Activated CD8-positive, alpha-beta T cell treated with anti-CD3 and anti-CD28 coated beads, Interleukin-2, amount 10 ng/mL, durations not matched to agents 7 days and 5 days (primary cell): Measurements from ENCODE around the gene EIF1. TPM values are rescaled to one million over a fixed set of nuclear protein-coding genes. Genes with fewer than 3 reads are reported as not detected.
"Not testable (repeated sequence)": the region's sequence is repeated elsewhere in the genome, so short reads cannot be mapped to it uniquely, and the experiment has no call there.

Experiments
- ATAC-seq: fragments of 150-1000 bp; cut with Tn5 transposase; one replicate; pipeline ENCODE4 v1.10.0; 2021; ENCODE audit warnings: moderate library complexity
- CTCF ChIA-PET: fragments of 350-600 bp; sonication (Branson Sonifier 250); formaldehyde crosslinking; loops from one replicate; lab custom pipeline; 2021; ENCODE audit warnings: antibody characterized with exemption; lab: Charles Lee
- POLR2A ChIA-PET: fragments of 350-600 bp; sonication (Branson Sonifier 250); formaldehyde crosslinking; loops from one replicate; lab custom pipeline; 2021; ENCODE audit warnings: antibody characterized with exemption; lab: Charles Lee
- DNase-seq: peaks from one replicate; pipeline ENCODE4 v3.0.0-alpha.2; 2020
- H3K27ac Mint-ChIP-seq: one replicate; pipeline ENCODE4 v1.8.0; 2021; ENCODE audit warnings: mild to moderate bottlenecking, mixed read lengths
- H3K27me3 Mint-ChIP-seq: one replicate; pipeline ENCODE4 v1.8.0; 2021; ENCODE audit warnings: low read depth, mixed read lengths
- H3K36me3 Mint-ChIP-seq: one replicate; pipeline ENCODE4 v1.8.0; 2021; ENCODE audit warnings: low read depth, mixed read lengths
- H3K4me1 Mint-ChIP-seq: one replicate; pipeline ENCODE4 v1.8.0; 2021; ENCODE audit warnings: low read depth, mixed read lengths
- H3K4me3 Mint-ChIP-seq: one replicate; pipeline ENCODE4 v1.8.0; 2021; ENCODE audit warnings: mild to moderate bottlenecking, mixed read lengths
- H3K9me3 Mint-ChIP-seq: one replicate; pipeline ENCODE4 v1.8.0; 2022; ENCODE audit warnings: mixed read lengths; ENCODE audit not compliant: insufficient read depth
- total RNA-seq, 2 experiments: library from RNA; stranded (reverse); gene quantifications; one replicate each; pipeline ENCODE4 v1.2.3, GENCODE V29; 2021

The EIF1 gene
- total RNA-seq, 2 experiments from 2014 or later = 661 to 670 TPM

GRCh38 chr17:41692722-41693521 lies 4.2 kb downstream of the EIF1 start:
- no peak for ATAC-seq
- Mint-ChIP-seq H3K4me1 (peaks cover 41% of the 10 kb centered on the region), H3K4me3 (peak overlapping the region; percentile 22)

GRCh38 chr17:41695134-41695661 lies 6.5 kb downstream of the EIF1 start:
- ChIA-PET POLR2A (interaction anchor here (0.8 kb wide), 1 partner anchor 16 kb away, joined by 3 read pairs; no protein-coding TSS in a partner anchor), CTCF (interaction anchor here (1.1 to 13.3 kb wide), 16 partner anchors 10 to 876 kb away, joined by 3 to 266 read pairs (median 6); partner anchors contain the start of genes JUP and ODAD4)
- Mint-ChIP-seq H3K27ac (peak overlapping the region; percentile 39), H3K27me3 (no peaks in the 10 kb centered on the region), H3K9me3 (no peaks in the 10 kb centered on the region), H3K36me3 (peaks cover 48% of the 10 kb centered on the region), H3K4me1 (peaks cover 38% of the 10 kb centered on the region), H3K4me3 (no peak overlapping the region)
- DNase-seq = no peak
- ATAC-seq = no peak

More at GRCh38 chr17:41692722-41693521, 4.2 kb downstream of the EIF1 start:
- Mint-ChIP-seq H3K36me3 (peaks cover 63% of the 10 kb centered on the region), H3K9me3 (no peaks in the 10 kb centered on the region), H3K27me3 (no peaks in the 10 kb centered on the region), H3K27ac (peak overlapping the region; percentile 39)
- no peak for DNase-seq
- ChIA-PET CTCF (interaction anchor here (3.3 to 13.3 kb wide), 3 partner anchors 13 to 27 kb away, joined by 45 to 266 read pairs (median 147); no protein-coding TSS in a partner anchor), POLR2A (interaction anchor here (0.6 to 5.5 kb wide), 9 partner anchors 9 to 419 kb away, joined by 3 to 303 read pairs (median 3); partner anchors contain the start of genes DHX58 and KLHL11)

GRCh38 chr17:41695954-41696757 lies 7.5 kb downstream of the EIF1 start:
- Mint-ChIP-seq H3K27ac (peak overlapping the region; percentile 67), H3K9me3 (no peaks in the 10 kb centered on the region), H3K36me3 (peaks cover 38% of the 10 kb centered on the region), H3K4me3 (no peak overlapping the region), H3K27me3 (no peaks in the 10 kb centered on the region), H3K4me1 (peaks cover 32% of the 10 kb centered on the region)
- ChIA-PET CTCF (interaction anchor here (0.6 to 13.3 kb wide), 20 partner anchors 11 to 877 kb away, joined by 3 to 266 read pairs (median 6); partner anchors contain the start of genes JUP and ODAD4), POLR2A (interaction anchor here (0.6 to 0.8 kb wide), 4 partner anchors 17 to 365 kb away, joined by 3 read pairs; no protein-coding TSS in a partner anchor)
- ATAC-seq (no peak), DNase-seq (peak; percentile 90)

- H3K4me3 Mint-ChIP-seq = no peak overlapping the region
- ChIA-PET POLR2A (interaction anchor here (0.7 kb wide), 1 partner anchor 9 kb away, joined by 3 read pairs; the partner anchor contains the start of gene EIF1), CTCF (interaction anchor here (1.2 kb wide), 1 partner anchor 31 kb away, joined by 3 read pairs; no protein-coding TSS in a partner anchor)
- DNase-seq (no peak), ATAC-seq (no peak)
- H3K36me3 Mint-ChIP-seq = peaks cover 26% of the 10 kb centered on the region
- H3K27ac Mint-ChIP-seq = no peak overlapping the region
- no peaks in the 10 kb centered on the region for H3K27me3 Mint-ChIP-seq
- H3K4me1 Mint-ChIP-seq = peaks cover 22% of the 10 kb centered on the region
- no peaks in the 10 kb centered on the region for H3K9me3 Mint-ChIP-seq
Measured at GRCh38 chr17:41697122-41697962, 8.7 kb downstream of the EIF1 start.

DNA sequence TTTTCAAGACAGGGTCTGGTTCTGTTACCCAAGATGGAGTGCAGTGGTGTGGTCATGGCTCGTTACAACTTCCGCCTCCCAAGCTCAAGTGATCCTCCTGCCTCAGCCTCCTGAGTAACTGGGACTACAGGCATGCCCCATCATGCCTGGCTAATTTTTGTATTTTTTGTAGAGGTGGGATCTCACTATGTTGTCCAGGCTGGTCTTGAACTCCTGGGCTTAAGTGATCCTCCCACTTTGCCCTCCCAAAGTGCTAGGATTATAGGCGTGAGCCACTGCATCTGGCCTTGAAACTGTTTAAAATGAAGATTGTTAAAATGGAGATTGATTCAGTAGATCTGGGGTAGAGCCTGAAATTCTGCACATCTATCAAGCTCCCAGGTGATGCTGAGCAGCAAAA lies 12.2 kb downstream of the EIF1 start:
- not testable (repeated sequence) for ATAC-seq, H3K4me3 Mint-ChIP-seq, H3K27ac Mint-ChIP-seq, H3K36me3 Mint-ChIP-seq, H3K27me3 Mint-ChIP-seq, H3K9me3 Mint-ChIP-seq, DNase-seq
- CTCF ChIA-PET = interaction anchor here (1.5 kb wide), 1 partner anchor 86 kb away, joined by 3 read pairs; the partner anchor contains the start of gene JUP
- POLR2A ChIA-PET = interaction anchor here (0.5 to 1.6 kb wide), 3 partner anchors 10 to 1318 kb away, joined by 3 to 5 read pairs (median 5); no protein-coding TSS in a partner anchor
- H3K4me1 Mint-ChIP-seq = peaks cover 16% of the 10 kb centered on the region

DNA sequence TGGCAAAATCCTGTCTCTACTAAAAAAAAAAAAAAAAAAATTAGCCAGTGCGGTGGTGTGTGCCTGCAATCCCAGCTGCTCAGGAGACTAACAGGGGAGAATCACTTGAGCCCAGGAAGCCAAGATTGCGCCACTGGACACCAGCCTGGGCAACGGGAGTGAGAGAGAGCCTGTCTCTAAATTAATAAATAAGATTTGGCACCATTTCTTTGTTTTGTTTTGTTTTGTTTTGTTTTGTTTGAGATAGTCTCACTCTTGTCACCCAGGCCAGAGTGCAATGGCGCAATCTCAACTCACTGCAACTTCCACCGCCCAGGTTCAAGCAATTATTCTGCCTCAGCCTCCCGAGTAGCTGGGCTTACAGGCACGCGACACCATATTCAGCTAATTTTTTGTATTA lies 14.0 kb downstream of the EIF1 start:
- Mint-ChIP-seq H3K4me1 (peaks cover 4% of the 10 kb centered on the region), H3K9me3 (no peaks in the 10 kb centered on the region), H3K36me3 (no peaks in the 10 kb centered on the region), H3K4me3 (no peak overlapping the region), H3K27ac (no peak overlapping the region), H3K27me3 (peaks cover 4% of the 10 kb centered on the region)
- DNase-seq = no peak
- CTCF ChIA-PET = no interaction called here
- POLR2A ChIA-PET = no interaction called here
- ATAC-seq = no peak

DNA sequence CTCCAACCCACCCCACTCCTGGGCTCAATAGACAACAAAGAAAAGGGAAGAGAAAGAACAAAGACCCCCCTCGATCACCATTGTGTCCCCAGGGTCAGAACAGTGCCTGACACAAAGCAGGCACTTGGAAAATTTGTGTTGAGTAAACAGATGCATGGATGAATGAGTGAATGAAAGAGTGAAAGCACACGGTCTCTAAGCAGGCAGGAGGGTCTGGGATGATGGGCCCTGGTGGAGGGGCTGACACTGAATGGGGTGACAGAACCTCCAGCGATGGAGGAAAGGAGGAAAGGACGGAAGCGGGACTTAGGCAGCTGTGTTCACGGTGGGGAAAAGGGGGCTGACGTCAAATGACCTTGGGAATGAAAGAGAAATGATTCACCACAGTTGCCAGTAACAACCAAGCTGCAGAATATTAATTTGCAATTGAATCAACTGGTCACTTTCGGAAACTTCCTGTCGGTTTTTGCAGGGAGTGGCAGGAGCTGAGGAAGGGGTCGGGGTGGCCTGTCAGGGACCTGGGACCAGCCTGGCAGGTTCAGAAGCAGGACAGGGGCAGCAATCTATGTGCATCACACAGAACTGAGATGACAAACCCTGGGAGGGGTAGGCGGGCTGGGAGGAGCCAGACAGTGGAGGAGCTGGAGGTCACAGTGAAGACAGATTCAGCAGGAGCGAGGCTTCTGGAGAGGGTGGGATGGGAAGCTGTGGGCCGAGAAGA lies 16.7 kb downstream of the EIF1 start:
- ChIA-PET POLR2A (interaction anchor here (1.5 kb wide), 1 partner anchor 17 kb away, joined by 6 read pairs; the partner anchor contains the start of gene EIF1), CTCF (interaction anchor here (6.5 kb wide), 1 partner anchor 10 kb away, joined by 34 read pairs; no protein-coding TSS in a partner anchor)
- H3K27me3 Mint-ChIP-seq = peaks cover 11% of the 10 kb centered on the region
- H3K4me3 Mint-ChIP-seq = no peak overlapping the region
- H3K4me1 Mint-ChIP-seq = peaks cover 4% of the 10 kb centered on the region
- ATAC-seq (no peak), DNase-seq (no peak)
- no peaks in the 10 kb centered on the region for H3K36me3 Mint-ChIP-seq
- H3K27ac Mint-ChIP-seq = no peak overlapping the region
- H3K9me3 Mint-ChIP-seq = no peaks in the 10 kb centered on the region

DNA sequence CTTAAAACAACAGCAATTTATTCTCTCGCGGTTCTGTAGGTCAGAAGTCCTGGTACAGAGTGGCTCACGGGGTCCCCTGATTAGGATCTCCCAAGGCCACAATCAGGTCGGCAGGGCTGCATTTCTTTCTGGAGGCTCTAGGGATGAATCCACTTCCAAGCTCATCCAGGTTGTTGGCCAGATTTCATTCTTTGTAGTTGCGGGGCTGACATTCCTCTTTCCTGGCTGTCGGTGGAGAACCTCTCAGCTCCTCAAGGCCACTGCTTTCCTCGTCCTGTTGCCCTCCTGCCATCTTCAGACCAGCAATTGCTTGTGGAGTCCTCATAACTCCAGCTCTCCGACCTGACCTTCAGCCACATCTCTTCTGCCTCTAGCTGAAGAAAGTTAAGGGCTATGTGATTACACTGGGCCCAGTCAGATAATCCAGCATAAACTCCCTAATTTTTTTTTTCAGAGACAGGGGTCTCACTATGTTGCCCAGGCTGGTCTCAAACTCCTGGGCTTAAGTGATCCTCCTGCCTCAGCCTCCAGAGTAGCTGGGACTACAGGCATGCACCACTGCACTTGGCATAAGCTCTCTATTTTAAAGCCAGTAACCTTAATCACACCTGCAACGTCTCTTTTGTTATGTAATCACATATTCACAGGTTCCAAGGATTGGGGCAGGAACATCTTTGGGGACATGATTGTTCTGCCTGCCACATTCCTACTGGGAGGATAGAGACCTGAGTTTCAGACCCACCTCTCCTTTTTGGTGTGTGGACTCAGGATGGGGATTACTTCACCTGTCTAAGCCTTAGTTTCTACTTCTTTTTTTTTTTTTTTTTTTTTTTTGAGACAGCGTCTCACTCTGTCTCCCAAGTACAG lies 19.4 kb downstream of the EIF1 start:
- no peak for DNase-seq
- Mint-ChIP-seq H3K9me3 (no peaks in the 10 kb centered on the region), H3K36me3 (no peaks in the 10 kb centered on the region), H3K27ac (no peak overlapping the region), H3K27me3 (peaks cover 19% of the 10 kb centered on the region), H3K4me3 (no peak overlapping the region), H3K4me1 (peaks cover 4% of the 10 kb centered on the region)
- CTCF ChIA-PET = interaction anchor here (1.8 to 6.5 kb wide), 3 partner anchors 12 to 45 kb away, joined by 3 to 34 read pairs (median 6); no protein-coding TSS in a partner anchor
- POLR2A ChIA-PET = interaction anchor here (0.8 kb wide), 1 partner anchor 19 kb away, joined by 4 read pairs; the partner anchor contains the start of gene EIF1
- ATAC-seq = no peak

DNA sequence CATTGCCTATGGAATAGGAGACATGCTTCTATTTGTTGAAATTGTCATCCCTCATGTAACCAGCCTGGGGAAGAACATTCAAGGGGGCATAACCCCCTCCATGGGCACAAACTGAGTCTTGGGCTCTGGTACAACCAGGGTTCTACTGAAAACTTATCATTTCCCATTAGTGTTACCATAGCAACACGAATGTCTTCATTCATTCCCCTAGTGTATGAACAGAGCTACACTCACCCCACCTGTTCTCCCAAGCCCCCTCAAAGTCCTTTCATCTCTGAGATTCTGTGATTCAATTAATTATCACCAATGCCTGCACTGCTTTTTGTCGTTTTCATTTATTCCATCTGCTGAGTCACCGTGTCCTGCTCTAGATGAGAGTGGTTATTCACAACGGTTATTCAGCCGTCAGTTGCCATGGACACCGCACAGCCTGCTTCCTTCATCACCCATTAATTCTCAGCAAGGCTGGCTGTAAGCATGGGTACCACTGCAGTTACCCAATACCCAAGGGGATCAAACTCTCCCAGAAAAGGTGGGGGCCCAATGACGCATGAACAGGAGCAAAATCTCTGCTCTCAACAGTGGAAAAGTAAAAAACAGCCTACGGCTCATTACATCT lies 21.9 kb downstream of the EIF1 start:
- H3K9me3 Mint-ChIP-seq = no peaks in the 10 kb centered on the region
- H3K27me3 Mint-ChIP-seq = peaks cover 16% of the 10 kb centered on the region
- H3K36me3 Mint-ChIP-seq = no peaks in the 10 kb centered on the region
- no peak overlapping the region for H3K27ac Mint-ChIP-seq
- POLR2A ChIA-PET = no interaction called here
- peaks cover 4% of the 10 kb centered on the region for H3K4me1 Mint-ChIP-seq
- CTCF ChIA-PET = interaction anchor here (1.4 kb wide), 1 partner anchor 100 kb away, joined by 4 read pairs; no protein-coding TSS in a partner anchor
- no peak for ATAC-seq
- no peak overlapping the region for H3K4me3 Mint-ChIP-seq
- no peak for DNase-seq
